GM12864 (cell line): ENCODE results near the gene MCU.

Experiments used
- DNase-seq: peaks from one replicate; pipeline ENCODE4 v3.0.0-alpha.2; 2011; ENCODE audit warnings: low read depth
- H3K4me3 ChIP-seq: 2 replicates; pipeline ENCODE4 v1.5.1; 2011; ENCODE audit warnings: mild to moderate bottlenecking, low read depth, low read length, control low read depth
- TF ChIP-seq, protein P1 (sequence below): IDR thresholded peaks from 2 replicates; pipeline ENCODE4 v1.5.1; 2011; ENCODE audit warnings: low read depth, mild to moderate bottlenecking, moderate library complexity, low read length, control low read depth, inconsistent platforms; ENCODE audit errors: missing control alignments

The MCU gene

DNA sequence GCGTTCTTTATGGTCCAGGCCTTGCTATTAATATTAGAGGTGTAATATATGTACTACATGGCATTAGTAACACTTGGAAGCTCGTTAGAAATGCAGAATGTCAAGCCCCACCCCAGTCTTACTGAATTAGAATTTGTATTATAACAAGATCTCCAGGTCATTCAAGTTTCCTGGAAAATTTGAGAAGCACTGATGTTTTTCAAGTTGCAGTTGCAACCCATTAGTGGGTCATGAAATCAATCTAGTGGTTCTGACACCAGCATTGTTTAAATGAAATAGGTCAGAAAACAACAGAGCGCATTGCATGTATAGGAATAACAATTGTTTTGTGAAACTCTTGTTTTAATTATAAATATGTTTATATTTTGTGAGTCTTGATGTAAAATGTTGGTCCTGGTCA lies 37.2 kb upstream of the MCU start:
- TF ChIP-seq, protein P1, sequence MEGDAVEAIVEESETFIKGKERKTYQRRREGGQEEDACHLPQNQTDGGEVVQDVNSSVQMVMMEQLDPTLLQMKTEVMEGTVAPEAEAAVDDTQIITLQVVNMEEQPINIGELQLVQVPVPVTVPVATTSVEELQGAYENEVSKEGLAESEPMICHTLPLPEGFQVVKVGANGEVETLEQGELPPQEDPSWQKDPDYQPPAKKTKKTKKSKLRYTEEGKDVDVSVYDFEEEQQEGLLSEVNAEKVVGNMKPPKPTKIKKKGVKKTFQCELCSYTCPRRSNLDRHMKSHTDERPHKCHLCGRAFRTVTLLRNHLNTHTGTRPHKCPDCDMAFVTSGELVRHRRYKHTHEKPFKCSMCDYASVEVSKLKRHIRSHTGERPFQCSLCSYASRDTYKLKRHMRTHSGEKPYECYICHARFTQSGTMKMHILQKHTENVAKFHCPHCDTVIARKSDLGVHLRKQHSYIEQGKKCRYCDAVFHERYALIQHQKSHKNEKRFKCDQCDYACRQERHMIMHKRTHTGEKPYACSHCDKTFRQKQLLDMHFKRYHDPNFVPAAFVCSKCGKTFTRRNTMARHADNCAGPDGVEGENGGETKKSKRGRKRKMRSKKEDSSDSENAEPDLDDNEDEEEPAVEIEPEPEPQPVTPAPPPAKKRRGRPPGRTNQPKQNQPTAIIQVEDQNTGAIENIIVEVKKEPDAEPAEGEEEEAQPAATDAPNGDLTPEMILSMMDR, result no peak
- H3K4me3 ChIP-seq, result no peak overlapping the region
- no peak for DNase-seq

DNA sequence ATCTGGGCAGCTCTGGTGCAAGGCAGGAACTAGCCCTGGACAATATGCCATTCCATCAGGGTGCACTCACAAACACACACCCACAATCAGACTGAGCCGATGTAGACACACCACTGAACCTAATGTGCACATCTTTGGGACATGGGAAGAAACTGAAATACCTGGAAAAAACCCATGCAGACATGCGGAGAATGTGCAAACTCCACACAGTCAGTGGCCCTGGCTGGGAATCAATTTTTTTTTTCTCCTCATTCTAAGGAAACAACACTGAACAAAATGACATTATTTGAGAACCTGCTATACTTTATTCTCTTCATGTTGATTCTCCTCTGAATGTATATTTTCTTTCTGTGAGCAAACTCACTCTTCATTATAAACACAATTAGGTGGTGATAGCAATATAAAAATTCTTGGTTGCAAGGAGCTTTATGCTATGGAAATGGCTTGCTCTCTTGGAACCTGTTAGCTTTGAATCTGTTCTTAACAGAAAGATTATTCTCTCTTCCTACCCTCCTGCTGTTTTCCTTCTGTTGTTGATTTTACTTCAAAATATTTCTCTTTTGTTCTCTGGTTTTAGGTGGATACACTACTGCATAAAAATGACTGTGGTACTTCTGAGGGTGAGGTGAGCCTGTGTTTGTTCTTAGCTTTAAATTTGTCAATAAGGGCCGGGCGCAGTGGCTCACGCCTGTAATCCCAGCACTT lies 33.1 kb upstream of the MCU start:
- TF ChIP-seq, protein P1, result no peak
- no peak for DNase-seq
- no peak overlapping the region for H3K4me3 ChIP-seq

DNA sequence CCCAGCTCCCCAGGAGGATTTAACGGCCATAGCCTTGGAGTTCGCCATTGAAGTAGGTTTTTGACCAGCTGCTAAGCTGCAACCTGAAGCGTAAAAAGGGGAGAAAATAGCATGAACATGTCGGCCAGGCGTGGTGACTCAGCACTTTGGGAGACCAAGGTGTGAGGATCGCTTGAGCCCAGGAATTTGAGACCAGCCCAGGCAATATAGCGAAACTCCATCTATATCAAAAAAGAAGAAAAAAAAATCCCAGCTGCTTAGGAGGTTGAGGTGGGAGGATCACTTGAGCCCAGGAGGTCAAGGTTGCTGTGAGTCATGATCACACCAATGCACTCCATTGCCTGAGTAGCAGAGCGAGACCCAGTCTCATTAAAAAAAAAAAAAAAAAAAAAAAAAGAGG lies 32.2 kb upstream of the MCU start:
- H3K4me3 ChIP-seq, result no peak overlapping the region
- TF ChIP-seq, protein P1, result no peak
- no peak for DNase-seq

DNA sequence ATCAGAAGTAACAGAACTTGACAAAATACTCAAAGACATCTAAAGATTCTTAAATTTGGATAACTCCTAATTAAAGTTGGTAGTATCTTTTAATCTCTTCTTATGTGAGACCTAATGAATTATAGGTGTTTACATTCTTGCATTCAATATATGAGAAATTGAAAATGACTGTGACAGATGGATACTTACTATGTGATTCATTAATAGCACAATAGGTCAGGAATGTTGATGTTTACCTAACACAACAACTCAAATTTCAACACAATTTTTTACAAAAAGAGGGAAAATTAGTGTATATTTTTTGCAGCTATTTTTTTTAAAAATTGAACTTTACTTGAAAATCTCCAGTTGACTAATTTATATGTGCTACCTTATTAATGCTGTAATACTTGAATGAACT lies 31.7 kb upstream of the MCU start:
- no peak overlapping the region for H3K4me3 ChIP-seq
- TF ChIP-seq, protein P1, result no peak
- DNase-seq, result no peak

DNA sequence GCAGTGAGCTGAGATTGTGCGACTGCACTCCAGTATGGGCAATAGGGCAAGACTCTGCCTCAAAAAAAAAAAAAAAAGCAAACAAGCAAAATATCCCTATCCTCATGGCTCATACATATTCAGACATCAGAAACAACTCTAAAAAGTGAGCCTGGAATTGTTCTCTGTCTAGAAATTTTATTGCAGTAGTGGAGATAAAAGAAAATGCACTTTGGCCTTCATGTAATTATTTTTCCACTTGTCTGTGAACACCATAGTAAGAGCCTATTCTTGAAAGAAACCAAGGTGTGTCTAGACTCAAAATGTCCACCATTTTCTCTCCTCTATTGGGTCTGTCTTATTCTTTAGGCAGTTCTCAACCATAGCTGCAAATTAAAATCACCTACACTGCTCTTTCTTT lies 30.5 kb upstream of the MCU start:
- no peak for DNase-seq
- TF ChIP-seq, protein P1, result no peak
- H3K4me3 ChIP-seq, result no peak overlapping the region

DNA sequence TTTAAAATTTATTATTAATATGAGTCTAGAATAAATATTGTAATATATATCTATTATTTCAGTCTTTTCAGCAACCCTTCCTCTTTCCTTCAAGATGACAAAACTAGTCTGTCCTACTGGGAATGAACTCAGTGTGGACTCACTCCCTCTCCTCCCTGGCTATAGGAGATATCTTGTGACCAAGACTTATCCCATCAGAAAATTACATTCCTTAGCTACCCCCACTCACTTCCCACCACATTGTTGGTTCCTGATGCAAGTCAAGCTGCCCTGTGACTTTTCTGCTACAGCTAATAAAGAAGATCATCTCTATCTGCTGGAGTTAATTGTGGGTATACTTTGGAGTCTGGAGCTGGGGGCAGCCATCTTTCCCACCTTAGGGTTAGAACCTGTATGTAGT lies 28.0 kb upstream of the MCU start:
- DNase-seq, result no peak
- TF ChIP-seq, protein P1, result no peak
- no peak overlapping the region for H3K4me3 ChIP-seq

DNA sequence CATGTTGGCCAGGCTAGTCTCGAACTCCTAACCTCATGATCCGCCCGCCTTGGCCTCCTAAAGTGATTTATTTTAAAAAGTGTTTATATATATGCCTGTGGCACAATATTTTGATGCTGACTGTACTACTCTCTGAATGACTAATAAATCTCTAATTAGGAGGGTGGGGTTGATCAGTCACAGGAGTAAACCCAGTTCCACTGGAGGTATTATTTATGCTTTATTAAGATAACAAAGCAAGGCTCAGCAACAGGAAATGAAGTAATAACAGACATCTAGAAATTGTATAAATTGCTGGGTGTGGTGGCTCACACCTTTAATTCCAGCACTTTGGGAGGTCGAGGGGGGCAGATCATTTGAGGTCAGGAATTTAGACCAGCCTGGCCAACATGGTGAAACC lies 26.0 kb upstream of the MCU start:
- TF ChIP-seq, protein P1, result no peak
- H3K4me3 ChIP-seq, result no peak overlapping the region
- no peak for DNase-seq
